Measurements from ENCODE around the gene IFT74. TPM values are rescaled to one million over a fixed set of nuclear protein-coding genes. Genes with fewer than 3 reads are reported as not detected.

IFT74 gene
- total RNA-seq, 1 donor from 2014 or later = 8.6 TPM

GRCh38 chr9:26971721-26972120 is 15.5 kb downstream of the IFT74 start:
- intact Hi-C loops (cut with micrococcal nuclease) = no loop called here

DNA sequence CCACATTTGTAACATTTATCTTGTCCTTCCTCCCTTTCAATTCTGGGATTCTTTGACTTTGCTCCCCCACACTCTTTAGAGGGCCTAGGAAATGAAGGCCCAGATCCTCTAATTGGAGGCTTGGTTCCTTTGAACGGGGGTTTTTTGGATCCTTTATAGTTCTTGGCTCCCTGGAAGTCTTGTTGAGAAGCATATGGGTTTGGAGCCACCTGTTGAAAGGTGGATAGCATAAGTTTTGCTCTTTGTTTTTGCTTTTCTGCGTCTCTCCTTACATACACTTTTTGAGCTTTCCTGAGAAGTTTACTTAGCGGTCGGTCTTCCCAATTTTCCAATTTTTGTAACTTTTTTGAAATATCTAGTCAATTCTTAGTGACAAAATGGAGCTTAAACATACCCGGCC is 17.8 kb downstream of the IFT74 start:
- intact Hi-C loops (cut with micrococcal nuclease) = no loop called here

DNA sequence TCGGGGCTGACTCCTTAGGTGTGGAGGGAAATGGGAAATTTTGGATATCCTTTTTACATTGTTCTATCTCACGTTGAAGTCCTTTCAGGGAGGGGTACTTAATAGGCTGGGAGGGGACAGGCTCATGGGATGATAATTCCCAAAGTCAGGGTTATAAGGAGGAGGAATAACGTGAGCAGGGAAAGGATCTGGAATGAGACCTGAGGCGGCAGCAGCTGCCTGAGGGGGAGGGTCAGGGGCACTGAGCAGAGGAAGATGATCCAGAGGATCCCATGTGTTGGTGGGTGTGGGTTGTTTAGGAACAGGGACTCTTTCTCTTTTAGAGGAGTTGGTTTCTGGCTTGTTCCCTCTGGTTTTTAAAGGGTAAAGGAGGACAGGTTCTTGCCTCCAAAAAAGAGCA is 18.7 kb downstream of the IFT74 start:
- intact Hi-C loops (cut with micrococcal nuclease) = loop anchor here (1.0 kb wide), 1 partner anchor 231 kb away; no protein-coding TSS in a partner anchor

GRCh38 chr9:26975728-26976707 is 19.8 kb downstream of the IFT74 start:
- intact Hi-C loops (cut with micrococcal nuclease) = loop anchor here (1.0 kb wide), 1 partner anchor 232 kb away; no protein-coding TSS in a partner anchor

DNA sequence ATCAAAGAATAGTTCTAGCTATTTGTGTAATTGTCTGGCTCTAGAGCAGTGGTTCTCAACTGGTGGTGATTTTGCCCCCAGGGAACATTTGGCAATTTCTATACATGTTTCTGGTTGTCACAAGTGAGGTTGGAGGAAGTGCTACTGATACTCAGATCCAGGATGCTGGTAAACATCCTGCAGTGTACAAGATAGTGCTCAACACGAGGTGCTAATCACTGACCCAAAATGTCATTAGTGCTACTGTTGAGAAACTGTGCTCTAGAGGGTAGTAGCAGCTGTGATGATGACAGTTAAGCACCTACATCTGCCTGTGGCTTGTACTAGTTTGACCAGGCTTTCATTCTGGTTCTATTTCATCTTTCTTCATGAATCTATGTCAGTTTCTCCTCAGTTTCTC is 27.1 kb downstream of the IFT74 start:
- intact Hi-C loops (cut with micrococcal nuclease) = no loop called here

GRCh38 chr9:26995810-26996209 is 39.6 kb downstream of the IFT74 start:
- intact Hi-C loops (cut with micrococcal nuclease) = no loop called here

DNA sequence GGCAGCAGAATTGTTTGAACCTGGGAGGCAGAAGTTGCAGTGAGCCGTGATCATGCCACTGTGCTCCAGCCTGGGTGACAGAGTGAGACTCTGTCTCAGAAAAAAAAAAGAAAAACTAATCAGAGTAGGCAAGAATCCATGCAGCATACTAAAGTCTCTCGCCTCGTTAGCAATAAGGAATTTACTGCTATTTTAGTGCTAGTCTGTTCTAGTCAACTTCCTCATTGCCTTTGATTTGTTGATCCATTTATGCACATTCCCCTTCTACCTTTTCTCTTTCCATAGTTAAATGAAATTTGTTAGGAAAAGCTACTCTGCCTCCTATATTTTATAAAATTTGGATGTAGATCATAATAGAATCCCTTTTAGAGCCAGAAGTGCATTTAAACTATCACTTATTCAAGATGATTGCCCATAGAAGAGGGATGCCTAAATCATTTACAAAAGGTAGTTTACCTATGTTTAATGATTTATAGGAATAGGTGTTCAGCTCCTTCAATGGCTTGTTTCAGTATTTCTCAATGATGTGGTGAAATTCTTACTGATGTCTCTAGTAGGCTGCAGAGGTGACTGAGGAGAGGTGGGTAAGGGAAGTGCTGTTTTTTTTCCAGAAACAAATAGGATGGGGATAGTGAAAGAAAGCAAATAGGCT is 47.3 kb downstream of the IFT74 start:
- intact Hi-C loops (cut with micrococcal nuclease) = no loop called here

GRCh38 chr9:27005491-27005890 is 49.3 kb downstream of the IFT74 start, which contains the start of gene LRRC19:
Gene LRRC19 (minus strand): TSS chr9:27005672. CDS start chr9:26999694, 5,978 bp downstream.
- intact Hi-C loops (cut with micrococcal nuclease) = no loop called here

GRCh38 chr9:27019589-27019988 is 63.4 kb downstream of the IFT74 start:
- intact Hi-C loops (cut with micrococcal nuclease) = no loop called here

GRCh38 chr9:27022920-27023319 is 66.7 kb downstream of the IFT74 start:
- intact Hi-C loops (cut with micrococcal nuclease) = no loop called here

GRCh38 chr9:27029186-27029585 is 73.0 kb downstream of the IFT74 start:
- intact Hi-C loops (cut with micrococcal nuclease) = no loop called here

DNA sequence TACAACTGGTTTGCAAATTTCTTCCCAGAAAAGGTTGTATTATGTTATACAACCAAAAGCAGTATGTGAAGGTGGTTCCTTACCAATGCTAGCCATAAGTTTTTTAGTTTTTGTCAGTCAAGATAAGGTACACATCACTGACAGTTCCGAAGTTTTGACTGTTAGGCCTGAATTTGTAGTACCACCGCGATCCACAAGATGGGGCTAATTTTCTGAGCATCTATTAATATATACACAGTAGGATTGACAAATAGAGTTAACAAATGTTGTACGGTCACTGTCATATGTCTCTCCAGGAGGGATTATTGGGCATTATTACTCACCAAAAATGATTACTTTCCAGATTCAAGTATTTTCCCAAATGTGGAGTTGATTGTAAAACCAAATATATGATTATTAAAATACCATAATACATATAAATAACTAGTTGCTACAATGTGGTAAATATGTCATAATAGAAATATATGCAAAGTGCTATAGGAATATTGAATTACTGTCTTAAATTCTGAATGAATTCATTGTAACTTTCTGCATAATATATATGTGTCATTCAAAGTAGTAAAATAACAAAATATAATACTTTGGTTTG is 77.7 kb downstream of the IFT74 start:
- intact Hi-C loops (cut with micrococcal nuclease) = loop anchor here (1.0 to 10.0 kb wide), 3 partner anchors 87 to 501 kb away; partner anchors contain the start of gene PLAA

DNA sequence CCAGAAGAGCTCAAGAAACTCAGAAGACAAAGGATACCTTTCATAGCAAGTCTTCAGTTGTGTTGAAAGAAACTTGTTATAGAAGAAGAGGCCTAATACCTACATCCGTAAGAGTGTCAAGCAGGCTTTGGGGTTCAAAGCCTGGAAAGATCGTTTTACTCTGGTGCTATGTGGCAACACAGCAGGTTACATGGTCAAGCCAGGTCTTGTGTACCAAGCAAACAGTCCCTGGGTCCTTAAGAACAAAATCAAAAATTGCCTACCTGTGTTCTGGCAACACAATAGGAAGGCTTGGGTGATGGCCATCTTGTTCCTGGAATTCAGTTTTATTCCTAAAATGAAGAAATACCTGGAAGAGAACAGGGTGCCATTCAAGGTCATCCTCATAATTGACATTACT is 81.3 kb downstream of the IFT74 start:
- intact Hi-C loops (cut with micrococcal nuclease) = loop anchor here (10.0 kb wide), 1 partner anchor 497 kb away; no protein-coding TSS in a partner anchor

GRCh38 chr9:27041746-27042145 is 85.5 kb downstream of the IFT74 start:
- intact Hi-C loops (cut with micrococcal nuclease) = no loop called here

- intact Hi-C loops (cut with micrococcal nuclease) = no loop called here
Measured at GRCh38 chr9:27042476-27042875, 86.3 kb downstream of the IFT74 start.

DNA sequence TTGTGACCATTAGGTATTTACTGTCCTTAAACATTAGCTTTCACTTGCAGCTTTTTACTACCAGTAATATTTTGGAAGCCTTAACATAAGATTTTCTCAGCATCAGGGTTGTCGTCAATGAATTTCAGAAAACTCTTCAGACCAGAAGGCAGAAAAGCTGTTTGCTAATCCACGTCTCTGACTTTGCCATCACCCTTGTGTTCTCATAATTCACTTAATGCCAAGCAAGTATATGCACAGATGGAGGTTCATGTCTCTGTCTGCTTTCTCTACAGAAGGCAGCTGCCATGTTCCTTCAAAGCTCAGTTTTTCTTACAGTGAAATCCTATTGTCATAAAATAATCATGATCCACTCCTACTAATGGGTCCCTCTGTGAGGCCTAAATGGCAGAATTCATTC is 87.0 kb downstream of the IFT74 start:
- intact Hi-C loops (cut with micrococcal nuclease) = no loop called here

DNA sequence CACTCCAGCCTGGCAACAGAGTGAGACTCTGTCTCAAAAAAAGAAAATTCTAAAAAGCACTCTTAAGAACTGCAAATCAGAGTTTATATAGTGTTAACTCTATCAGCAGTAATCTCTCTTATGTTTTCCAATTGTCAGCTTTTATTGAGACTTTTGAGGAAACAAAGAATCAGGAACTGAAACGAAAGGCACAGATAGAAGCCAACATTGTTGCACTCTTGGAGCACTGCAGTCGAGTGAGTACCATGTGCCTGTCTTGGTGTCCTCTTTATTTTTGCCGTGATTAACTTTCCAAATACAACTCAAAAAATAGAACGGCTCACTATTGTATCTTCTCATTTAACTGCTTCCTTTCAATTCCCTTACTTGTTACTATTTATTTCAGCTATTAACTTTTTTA is 90.9 kb downstream of the IFT74 start:
- intact Hi-C loops (cut with micrococcal nuclease) = no loop called here

DNA sequence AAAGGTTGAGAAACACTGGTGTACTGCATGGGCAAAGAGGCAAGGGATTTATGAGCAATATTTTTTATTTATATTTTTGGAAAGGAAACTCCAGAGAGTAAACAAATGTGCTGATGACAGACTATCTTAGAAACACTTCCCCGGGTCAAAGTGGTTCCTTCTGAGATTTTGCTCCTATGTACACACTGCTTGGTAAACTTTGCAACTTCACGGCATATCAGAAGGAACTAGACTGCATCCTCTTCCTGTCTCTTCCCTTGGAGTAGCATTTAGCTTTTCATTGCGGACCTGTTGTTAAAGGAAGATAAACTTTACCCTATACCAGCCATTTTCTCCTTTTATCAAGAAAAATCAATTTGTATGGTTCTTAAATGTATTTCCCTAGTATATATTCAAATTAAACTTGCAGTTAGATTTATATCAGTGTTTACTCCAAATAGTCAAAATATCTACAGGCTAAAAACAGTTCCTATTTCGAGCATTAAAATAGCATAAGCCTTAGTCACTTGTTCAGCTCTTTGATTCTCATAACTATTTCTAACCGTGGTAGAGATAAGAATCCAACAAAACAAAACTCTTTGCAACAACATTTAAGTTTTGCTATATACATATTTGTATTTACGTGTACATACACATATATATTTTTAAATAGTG is 97.3 kb downstream of the IFT74 start:
- intact Hi-C loops (cut with micrococcal nuclease) = no loop called here

DNA sequence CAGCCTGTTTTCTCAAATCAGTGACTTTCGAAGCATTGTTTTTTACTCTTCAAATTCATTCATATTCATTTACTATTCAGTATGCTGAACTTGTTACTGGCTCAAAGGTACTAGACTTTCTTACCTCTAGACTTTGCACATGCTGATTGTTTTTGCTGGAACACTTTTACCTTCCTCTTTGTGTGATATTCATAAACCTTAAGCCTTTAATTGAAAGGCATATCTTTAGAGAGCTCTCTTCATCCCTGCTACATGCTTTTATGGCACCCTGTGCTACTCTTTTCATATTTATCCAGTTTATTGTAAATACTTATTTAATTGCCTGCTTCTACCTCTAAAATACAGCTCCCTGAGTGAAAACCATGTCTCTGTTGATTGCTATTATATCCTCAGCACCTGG is 97.9 kb downstream of the IFT74 start:
- intact Hi-C loops (cut with micrococcal nuclease) = no loop called here

DNA sequence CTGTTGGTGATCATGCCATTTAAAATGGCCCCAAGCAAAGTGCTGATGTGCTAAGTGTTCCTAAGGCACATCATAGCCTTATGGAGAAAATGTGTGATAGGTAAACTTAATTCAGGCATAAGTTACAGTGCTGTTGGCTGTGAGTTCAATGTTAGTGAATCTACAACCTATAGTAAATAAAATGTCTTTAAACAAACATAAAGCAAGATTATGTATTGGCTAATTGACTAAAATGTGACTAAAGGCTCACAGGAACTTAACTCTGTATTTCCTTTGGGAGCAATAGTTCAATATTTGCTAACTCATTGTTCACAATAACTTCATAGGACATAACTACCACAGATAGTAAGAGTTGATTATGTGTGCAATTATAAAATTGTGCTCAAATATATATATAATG is 98.6 kb downstream of the IFT74 start:
- intact Hi-C loops (cut with micrococcal nuclease) = no loop called here

- intact Hi-C loops (cut with micrococcal nuclease) = no loop called here
Measured at GRCh38 chr9:27059412-27059811, 103.2 kb downstream of the IFT74 start.
